ENCODE data around the gene TRIM26. TPM values are rescaled to one million over a fixed set of nuclear protein-coding genes. Genes with fewer than 3 reads are reported as not detected.

The TRIM26 gene
- total and polyA plus RNA-seq, 2 experiments from 2014 or later: 11.0 to 38.0 TPM

DNA sequence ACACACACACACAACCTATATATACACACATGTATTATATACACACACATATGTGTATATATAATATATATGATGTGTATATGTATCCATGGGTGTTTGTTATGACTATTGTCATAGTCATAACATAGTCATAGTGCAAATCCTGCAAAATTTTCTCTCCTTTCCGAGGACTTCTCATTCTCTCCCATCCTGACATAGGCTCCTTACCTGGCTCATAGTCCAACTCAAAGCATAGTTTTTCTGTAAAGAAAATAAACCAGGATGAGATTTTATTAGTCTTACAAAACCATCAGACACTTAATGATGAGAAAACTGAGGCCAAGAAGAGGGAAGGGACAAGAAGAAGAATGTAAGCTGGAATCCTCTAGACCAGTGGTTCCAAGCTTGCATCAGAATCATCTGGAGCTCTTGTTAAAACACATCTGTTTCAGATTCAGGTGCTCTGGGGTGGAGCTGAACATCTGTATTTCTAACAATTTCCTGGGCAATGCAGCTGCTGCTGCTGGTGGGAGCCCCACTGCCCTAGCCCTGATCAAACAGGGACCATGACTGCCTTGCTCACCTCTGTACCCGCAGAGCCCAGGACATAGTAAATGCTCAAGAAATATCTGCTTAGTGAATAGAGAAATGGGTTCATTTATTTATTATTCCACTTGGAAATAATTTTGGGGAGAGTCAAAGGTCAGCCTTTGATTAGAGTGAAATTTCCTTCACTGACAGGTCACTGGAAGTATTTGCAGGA lies 57.5 kb downstream of the TRIM26 start:
- Mint-ChIP-seq H3K36me3 (ENCODE audit: low read depth) (no peaks in the 10 kb centered on the region), H3K4me3 (no peak overlapping the region), H3K9me3 (no peaks in the 10 kb centered on the region), H3K27me3 (ENCODE audit: insufficient read depth, low read depth, poor library complexity) (peaks cover 6% of the 10 kb centered on the region), H3K27ac (no peak overlapping the region), H3K4me1 (no peaks in the 10 kb centered on the region)
- Histone ChIP-seq H2AFZ (no peak overlapping the region), H3K36me3 (ENCODE audit: insufficient read depth) (no peaks in the 10 kb centered on the region), H3K4me2 (no peak overlapping the region), H4K20me1 (replicated peaks; ENCODE audit: insufficient read depth) (no peaks in the 10 kb centered on the region), H3K4me1 (ENCODE audit: insufficient read depth) (no peaks in the 10 kb centered on the region), H3K79me2 (replicated peaks; ENCODE audit: insufficient read depth) (no peaks in the 10 kb centered on the region), H3K4me3 (no peak overlapping the region), H3F3A (replicated peaks; ENCODE audit: low read depth) (no peaks in the 10 kb centered on the region), H3K27me3 (ENCODE audit: insufficient read depth) (0 out of 2 replicates have a peak, but pooled peaks cover 11% of the 10 kb centered on the region), H3K9me2 (ENCODE audit: insufficient read depth) (no peaks in the 10 kb centered on the region), H3K27ac (ENCODE audit: low read depth) (no peak overlapping the region)
- ATAC-seq: no peak
- TF ChIP-seq NANOG (IDR thresholded peaks at IDR 0.05; ENCODE audit: borderline replicate concordance) (no peak), EZH2phosphoT487 (IDR thresholded peaks at IDR 0.05; ENCODE audit: unreplicated experiment) (no peak), ZNF114 (CRISPR knock-in tag; IDR thresholded peaks at IDR 0.05) (no peak), REST (IDR thresholded peaks at IDR 0.05; ENCODE audit: unreplicated experiment) (no peak), STAT1 (IDR thresholded peaks at IDR 0.05; ENCODE audit: unreplicated experiment) (no peak), EZH2 (IDR thresholded peaks at IDR 0.05; ENCODE audit: low read depth, unreplicated experiment) (no peak), ZNF331 (CRISPR knock-in tag; IDR thresholded peaks at IDR 0.05; ENCODE audit: low read depth) (no peak), POLR2AphosphoS5 (IDR thresholded peaks at IDR 0.05; ENCODE audit: low read depth) (no peak), ETS1 (IDR thresholded peaks at IDR 0.05) (no peak), JUNB (IDR thresholded peaks at IDR 0.05; ENCODE audit: unreplicated experiment) (no peak), ZNF462 (CRISPR knock-in tag; IDR thresholded peaks at IDR 0.05) (no peak), CREB1 (CRISPR knock-in tag; IDR thresholded peaks at IDR 0.05; ENCODE audit: low read depth) (no peak)
- TF ChIP-seq, protein P1, sequence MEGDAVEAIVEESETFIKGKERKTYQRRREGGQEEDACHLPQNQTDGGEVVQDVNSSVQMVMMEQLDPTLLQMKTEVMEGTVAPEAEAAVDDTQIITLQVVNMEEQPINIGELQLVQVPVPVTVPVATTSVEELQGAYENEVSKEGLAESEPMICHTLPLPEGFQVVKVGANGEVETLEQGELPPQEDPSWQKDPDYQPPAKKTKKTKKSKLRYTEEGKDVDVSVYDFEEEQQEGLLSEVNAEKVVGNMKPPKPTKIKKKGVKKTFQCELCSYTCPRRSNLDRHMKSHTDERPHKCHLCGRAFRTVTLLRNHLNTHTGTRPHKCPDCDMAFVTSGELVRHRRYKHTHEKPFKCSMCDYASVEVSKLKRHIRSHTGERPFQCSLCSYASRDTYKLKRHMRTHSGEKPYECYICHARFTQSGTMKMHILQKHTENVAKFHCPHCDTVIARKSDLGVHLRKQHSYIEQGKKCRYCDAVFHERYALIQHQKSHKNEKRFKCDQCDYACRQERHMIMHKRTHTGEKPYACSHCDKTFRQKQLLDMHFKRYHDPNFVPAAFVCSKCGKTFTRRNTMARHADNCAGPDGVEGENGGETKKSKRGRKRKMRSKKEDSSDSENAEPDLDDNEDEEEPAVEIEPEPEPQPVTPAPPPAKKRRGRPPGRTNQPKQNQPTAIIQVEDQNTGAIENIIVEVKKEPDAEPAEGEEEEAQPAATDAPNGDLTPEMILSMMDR (conservative IDR thresholded peaks at IDR 0.05; ENCODE audit: low read depth in 2 of 2): no peak
- DNase-seq (ENCODE audit: low spot score): no peak

Measured in GM23338 (cell line).